Central memory CD4-positive, alpha-beta T cell (primary cell): ENCODE data around the gene TMEM250.
"Not testable (repeated sequence)": the region's sequence is repeated elsewhere in the genome, so short reads cannot be mapped to it uniquely, and the experiment has no call there.

ENCODE experiments used
- DNase-seq: peaks from one replicate; pipeline ENCODE4 v3.0.0; 2022
- total RNA-seq, 3 experiments: gene quantifications; one replicate each; lab custom pipeline; 2026; lab: John Stamatoyannopoulos, UW

Gene TMEM250, protein sequence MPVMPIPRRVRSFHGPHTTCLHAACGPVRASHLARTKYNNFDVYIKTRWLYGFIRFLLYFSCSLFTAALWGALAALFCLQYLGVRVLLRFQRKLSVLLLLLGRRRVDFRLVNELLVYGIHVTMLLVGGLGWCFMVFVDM
- 34.0 to 105 (median 64.4) reads per million in 3 experiments for total RNA-seq

DNA sequence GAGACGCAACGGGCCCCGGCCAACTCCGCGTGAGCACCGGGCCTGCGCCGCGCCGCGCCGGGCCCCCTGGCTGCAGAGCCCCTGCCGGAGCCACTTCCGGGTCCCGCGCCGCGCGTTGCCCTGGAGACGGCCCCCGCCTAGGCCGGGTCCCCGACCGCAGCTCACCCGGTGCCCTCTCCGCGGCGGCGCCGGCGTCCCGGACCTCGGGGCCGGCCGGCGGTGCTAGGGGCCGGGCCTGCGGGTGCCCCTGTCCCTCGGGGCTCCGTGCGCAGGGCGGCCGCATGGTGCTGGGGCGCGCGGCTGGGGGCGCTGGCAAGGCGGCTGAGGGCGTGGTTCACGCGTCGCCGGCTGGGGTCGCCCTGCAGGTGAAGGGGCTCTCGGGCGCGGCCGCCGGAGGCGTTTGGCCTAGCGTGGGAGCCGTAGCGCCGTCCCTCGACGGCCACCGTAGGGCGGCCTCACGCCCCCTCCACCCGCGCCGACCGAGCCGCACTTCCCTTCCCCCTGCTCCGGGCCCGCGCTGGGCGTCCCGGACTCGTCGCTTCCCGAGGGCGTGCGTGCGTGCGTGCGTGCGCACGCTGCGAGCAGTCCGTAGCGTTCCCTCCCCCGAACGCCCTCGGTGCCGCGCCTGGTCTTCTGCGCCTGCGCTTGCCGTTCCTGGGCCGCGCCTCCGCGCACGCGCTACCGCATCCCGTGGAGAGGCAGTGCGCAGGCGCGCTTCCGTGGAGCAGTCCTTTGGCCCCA, at the start of gene TMEM250:
TSS of gene TMEM250 (minus strand) at position 556 of the 741 bp plus-strand sequence. CDS start 1,975 bp downstream, outside the sequence.
- DNase-seq, result peak; percentile 96

DNA sequence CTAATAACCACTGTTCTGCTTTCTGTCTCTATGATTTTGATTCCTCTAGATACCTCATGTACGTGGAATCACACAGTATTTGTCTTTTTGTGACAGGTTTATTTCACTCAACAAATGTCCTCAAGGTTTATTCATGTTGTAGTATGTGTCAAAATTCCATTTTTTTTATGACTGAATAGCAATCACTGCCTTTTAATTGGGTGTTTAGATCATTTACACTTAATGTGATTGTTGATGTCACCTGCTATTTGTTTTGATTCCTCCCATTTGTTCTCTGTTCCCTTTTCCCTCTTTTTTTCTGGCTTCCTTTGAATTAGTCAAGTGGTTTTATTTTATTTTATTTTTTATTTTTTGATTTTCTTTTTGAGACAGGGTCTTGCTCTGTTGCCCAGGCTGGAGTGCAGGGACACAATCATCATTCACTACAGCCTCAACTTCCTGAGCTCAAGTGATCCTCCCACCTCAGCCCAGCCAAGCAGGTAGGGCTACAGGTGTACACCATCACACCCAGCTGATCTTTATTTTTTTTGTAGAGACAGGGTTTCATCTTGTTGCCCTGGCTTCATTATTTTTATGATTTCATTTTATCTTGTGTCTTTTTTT, 44.7 kb upstream of the TMEM250 start:
- DNase-seq, result no peak

DNA sequence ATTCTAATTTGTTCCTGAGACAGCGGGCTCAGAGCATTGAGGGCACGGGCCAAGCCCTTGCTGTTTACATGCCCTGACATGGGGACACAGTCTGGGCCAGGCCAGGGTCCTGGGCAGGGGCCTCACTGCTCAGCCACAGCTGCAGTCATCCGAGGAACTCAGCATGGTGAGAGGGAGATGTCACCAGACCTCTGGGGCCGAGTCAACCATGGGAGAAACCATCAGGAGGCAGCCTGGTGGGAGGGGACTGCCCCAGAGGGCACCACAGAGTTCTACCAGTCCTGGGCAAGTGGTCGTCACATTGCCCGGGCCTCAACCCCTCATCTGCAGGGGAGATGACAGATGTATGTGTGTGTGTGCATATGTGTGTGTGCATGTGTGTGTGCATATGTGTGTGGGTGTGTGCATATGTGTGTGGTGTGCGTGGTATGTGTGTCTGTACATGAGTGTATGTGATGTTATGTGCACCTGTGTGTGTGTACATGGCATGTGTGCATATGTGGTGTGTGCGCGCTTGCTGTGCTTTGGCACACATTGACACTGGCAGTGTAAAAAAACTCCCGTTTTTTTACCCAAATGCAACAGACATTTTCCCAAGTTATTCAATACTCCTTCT, 42.4 kb upstream of the TMEM250 start:
- no peak for DNase-seq

DNA sequence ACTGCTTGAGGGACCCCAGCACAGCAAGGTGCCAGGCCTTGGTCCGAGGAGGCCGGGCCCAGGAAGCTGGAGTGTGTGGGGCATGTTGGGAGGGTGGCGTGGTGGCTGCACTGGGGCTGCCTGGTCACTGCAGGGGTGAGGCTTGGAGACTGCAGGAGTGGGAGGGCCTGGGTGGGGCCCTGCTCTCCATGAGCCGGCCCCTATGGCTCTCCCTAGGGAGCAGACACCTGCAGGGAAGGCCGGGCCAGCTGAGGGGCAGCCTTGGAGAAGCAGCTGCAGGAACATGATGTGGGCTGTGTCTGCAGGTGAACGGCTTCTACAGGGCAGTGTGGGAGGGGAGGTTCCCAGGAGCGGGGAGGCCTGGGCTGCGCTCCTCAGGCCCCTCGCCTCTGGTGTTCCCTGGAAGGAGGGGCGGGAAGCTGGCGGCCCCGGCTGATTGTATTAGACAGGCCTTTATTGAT, 41.7 kb upstream of the TMEM250 start:
- DNase-seq, result no peak

DNA sequence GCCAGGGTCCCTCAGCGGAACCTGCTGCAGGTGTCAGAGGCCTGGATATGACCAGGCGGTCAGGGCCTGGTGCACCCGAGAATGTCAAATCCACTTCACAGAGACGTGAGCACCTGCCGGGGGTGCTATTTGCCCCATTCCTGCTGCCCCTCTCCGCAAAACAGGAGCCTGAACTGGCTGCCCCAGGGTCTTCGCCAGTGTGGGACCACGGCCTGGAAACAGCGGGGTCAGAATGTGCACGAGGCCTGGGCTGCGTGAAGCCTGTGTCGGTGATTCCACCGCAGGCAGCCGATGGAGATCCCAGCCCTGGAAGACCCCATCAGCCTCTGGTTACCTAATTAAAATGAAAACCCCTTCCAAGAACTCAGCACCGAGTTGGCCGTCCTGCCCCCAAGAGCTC, 41.2 kb upstream of the TMEM250 start:
- DNase-seq, result no peak

DNA sequence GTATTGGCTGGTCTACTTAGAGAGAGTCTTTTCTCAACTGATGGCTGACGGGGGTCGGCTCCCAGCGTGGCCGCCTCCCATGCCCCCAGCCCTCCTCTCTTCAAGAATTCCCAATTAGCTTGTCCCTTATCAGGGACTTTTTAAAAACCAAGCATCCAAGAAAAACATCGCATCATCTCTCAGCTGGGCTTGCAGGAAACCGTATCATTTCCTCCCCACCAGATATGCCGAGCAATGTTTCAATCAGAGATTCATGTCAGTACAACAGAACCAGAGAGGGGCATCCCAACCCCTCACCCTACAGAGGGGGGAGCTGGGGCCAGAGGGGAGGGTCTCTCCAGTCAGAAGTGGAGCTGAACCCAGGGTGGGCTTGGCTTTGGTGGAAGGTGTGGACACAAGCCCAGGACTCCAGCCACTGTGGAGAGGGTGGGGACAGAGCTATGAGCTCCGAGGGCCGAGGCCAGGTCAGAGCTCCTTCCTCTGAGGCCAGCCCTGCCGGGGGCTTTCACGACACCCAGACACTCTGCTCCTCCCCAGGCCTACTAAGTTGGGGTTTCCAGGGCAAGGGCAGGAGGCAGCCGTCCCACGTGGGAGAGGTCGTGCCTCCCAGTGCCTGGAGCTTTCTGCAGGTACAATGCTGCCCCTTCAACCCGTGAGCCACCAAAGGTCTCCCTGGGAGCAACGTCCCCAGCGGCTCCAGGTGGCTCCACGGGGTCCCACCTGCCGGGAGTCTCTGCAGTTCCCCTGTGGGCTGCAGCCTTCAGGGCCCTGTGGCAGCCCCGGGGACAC, 39.0 kb upstream of the TMEM250 start:
- DNase-seq, result no peak

DNA sequence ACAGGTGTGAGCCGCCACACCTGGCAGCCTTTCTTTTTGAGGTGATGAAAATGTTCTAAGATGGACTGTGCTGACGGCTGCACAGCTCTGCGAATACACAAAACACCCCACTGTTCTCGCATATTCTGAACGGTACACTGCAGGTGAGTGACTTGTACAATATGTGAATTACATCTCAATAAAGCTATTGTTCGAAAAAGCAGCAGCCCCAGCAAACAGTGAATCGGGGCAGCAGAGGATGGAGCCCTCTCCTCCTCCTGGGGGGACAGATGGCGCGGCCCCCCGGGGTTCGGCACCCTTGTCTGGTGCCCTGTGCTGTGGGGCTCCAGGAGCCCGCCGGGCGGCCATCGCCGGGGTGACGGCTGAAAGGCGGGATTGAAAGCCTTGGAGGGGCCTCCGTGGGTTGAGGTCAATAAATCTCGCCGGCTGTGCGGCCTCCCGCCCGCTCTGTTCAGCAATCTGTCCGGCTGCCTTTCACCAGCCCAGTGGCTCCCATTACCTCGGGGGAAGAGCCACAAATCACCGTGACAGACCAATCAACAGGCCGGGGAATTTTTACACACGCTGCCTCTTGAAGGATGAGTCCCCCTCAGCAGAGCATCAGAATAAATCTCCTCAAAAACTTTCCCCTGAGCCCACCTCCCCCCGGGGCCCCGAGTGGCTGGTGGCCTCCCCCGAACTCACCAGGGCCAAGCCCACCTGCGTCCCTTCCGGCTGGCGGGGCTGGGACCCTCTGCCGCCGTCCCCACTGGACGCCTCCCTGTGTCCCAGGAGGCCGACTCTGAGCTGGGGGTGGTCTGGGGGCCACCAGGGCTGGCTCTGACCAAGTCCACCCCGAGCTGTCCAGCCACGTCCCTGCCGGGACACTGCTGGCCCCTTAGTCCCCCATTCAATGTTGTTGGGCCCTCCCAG, 37.8 kb upstream of the TMEM250 start:
- no peak for DNase-seq

DNA sequence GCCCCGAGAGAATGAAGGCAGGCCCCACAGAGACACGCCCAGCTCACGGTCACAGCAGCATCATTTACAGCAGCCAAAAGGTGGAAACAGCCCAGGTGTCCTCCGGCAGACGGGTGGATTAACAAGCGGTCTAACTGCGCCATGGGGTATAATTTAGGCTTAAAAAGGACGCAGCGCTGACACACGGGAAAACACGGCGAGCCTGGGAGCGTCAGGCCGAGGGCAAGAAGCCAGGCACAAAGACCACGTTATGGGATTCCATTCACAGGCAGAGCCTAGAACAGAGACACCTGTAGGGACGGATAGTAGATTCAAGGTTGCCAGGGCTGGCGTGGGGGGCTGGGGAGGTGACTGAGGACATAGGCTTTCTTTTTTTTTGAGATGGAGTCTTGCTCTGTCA, 36.9 kb upstream of the TMEM250 start:
- no peak for DNase-seq

DNA sequence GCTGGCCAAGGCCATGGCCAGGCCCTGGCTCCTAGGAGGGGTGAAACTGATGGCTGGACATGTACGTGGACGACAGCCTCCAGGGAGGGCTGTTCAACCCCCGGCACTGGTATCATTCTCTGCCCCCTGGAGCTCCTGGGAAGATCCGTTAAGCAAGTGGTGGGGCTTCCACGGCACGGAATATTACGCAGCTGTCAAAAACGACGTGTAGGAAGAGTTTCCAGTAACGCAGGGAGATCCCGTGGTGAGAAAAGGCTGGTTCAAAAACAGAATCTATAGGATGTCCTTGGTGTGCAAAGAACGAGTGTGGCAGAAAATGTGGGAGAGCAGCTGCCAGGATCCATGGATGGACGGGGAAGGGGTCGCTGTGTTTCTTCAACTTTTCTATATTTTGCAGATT, 36.3 kb upstream of the TMEM250 start:
- no peak for DNase-seq

DNA sequence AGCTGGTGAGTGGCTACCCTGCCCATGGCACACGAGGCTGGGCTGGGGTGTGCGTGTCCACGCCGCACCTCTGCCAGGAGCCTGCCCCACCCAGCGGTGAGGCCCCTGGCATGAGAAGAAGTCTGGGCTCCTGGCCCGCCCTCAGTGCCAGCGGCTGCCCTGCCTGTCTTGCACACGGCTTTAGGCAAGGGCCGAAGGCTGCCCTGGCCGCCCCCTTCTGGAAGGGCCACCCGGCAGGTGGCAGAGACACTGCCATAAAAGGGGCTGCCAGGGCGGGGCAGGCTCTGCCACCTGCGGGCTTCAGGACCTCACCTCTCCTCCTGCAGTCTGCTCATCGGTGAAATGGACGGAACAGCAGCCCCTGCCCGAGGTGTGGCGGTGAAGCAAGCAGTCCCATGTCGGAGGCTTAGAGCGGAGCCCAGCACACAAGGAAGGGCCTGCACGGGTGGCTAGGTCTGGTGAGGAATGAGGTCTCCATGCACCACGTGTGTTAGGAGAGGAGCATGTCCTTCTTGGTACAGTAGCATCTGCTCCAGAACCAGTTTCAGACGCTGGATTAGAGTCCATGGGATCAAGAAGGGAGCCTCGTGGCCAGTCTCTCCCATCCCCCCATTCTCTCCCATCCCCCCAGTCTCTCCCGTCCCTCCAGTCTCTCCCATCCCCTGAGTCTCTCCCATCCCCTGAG, 34.8 kb upstream of the TMEM250 start:
- no peak for DNase-seq

DNA sequence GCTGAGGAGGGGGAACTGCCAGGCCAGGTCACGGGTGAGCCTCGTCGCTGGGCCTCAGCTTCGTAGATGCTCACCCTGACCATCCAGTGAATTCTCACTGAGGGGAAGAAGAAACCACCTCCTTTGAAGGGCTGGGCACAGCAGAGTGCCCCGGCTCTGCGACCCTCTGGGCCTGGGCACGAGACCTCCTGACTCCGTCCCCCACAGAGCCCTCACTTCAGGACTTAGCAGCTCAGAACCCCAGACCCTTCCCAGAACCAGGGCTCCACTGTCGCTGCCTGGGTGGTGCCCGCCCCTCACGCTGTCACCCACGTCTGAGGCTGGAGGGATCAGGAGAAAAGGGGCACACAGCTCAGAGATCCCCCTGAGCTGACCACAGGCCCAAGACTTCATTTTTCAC, 34.3 kb upstream of the TMEM250 start:
- DNase-seq, result no peak

DNA sequence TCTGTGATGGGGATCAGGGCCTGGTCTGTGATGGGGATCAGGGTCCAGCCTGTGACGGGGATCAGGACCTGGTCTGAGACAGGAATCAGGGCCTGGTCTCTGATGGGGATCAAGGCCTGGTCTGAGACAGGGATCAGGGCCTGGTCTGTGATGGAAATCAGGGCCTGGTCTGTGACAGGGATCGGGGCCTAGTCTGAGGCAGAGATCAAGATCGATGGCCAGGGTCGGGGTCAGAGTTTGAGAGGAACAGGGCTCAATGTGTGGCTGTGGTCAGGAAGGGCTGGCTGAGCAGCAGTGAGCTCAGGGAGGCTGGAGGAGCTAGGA, 33.8 kb upstream of the TMEM250 start:
- DNase-seq, result no peak

DNA sequence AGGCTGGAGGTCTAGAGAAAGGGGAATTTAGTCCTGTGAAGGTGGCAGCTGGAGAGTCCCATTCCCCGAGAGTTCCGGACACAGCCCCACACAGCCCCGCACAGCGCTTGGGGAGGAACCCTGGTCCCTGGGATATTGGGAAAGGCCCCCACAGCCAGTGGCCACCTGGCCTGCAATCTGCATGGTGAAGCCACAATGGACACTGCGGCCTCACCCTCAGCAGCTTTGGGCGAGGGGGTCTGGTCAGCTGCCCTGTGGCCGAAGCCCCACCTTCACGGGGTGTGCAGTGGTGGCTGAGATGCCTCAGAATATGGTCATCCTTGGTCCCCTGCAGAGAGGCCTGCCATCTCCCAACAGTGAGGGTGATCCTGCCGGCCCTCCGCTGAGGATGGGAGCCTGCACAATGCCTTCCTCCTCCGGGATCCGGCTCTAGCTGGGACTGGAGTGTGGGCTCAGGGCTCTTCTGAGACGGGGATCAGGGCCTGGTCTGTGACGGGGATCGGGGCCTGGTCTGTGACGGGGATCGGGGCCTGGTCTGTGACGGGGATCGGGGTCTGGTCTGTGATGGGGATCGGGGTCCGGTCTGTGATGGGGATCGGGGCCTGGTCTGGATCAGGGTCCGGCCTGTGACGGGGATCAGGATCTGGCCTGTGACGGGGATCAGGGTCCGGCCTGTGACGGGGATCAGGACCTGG, 33.3 kb upstream of the TMEM250 start:
- no peak for DNase-seq

DNA sequence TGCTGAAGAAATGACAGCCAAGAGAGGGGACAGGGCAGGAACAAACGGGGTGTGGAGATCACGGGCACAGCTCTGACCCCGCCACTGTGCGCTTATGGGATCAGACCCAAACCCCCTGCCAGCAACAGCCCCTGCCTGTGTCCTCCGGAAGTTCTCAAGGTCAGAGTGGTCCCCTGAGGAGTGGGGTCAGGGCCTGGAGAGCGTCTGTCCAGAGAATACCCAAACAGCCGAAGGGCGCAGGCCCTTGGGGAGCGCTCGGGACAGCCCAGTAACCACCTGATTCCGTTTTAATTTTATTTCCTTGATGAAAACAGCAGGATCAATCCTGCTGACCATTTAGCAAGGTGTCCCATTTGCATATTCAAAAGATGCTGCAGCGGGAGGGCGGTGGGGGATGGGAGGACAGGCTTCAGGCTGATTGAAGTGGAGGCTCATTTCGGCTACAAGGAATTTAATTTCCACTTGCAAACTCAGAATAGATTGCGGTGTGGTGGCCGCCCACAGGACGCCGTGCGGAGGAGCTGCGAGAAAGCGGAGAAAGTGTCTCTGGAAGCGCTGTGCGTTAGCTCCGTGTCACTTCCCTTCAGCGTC, 32.6 kb upstream of the TMEM250 start:
- DNase-seq, result no peak

DNA sequence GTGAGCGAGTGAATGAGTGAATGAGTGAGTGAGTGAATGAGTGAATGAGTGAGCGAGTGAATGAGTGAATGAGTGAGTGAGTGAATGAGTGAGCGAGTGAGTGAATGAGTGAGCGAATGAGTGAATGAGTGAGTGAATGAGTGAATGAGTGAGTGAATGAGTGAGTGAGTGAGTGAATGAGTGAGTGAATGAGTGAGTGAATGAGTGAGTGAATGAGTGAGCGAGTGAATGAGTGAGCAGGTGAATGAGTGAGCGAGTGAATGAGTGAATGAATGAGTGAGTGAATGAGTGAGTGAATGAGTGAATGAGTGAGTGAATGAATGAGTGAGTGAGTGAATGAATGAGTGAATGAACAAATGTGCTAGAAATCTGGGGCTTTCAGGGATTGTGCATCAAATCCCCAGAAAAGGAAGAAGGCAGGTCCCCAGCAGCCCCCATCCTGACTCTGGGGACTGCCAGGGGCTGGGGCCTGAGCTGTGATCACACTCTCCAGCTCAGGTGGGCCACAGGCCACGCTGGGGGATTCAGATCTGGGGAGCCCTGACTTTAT, 32.1 kb upstream of the TMEM250 start:
- DNase-seq, result not testable (repeated sequence)

DNA sequence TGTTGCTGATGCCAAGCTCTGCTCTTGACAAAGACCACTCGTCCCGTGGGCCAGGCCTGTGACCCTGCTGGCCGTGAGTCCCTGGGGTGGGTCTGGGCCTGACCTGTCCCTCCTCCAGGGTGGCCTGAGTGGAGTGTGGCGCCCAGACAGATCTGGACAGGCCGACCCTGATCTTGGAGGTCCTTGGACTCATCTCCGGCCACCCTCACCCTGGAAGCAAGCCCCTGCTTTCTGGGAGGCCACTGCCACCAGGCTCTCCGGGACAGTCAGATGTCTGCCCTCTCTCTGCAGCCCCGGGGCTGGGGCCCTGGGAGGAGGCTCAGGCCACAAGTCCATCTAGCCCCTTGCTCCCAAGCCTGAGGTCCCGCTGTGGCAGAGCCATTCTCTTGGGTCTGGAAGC, 31.2 kb upstream of the TMEM250 start:
- no peak for DNase-seq

DNA sequence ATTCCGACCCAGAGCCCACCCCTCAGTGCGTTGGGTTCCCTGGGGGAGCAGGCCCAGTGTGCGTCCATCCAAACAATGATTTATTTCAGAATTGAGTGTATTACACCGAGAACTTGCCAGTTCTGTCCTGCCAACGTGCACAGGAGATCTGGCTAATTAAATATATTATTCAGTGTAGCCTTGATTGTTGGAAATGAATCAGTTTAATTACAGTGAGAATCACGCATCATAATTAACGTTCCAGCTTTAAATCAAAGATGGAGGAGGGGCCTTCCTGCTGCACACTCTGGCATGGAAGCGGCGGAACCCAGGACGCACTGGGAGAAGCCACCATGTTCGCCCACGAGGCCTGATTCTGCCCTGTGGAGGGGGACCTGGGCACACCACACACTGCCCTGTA, 30.7 kb upstream of the TMEM250 start:
- no peak for DNase-seq

DNA sequence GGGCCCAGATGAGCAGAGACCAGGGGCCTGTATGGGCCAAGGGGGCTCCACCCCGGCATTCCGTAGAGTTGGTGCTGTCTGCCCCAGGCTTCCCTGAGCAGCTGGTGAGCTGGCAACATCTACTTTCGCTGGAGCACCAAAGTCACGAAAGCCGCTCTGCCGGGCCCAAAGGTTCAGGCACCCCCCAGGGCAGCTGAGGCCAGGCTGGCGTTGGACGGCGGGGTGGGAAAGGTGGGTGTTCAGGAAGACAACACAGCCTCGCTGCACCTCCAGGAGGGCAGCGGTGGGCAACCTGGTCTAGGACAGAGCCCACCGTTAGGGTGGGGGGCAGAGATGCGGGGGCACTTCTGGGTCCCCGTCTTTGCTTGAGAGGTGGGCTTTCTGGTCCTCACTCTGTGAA, 30.1 kb upstream of the TMEM250 start:
- DNase-seq, result no peak

DNA sequence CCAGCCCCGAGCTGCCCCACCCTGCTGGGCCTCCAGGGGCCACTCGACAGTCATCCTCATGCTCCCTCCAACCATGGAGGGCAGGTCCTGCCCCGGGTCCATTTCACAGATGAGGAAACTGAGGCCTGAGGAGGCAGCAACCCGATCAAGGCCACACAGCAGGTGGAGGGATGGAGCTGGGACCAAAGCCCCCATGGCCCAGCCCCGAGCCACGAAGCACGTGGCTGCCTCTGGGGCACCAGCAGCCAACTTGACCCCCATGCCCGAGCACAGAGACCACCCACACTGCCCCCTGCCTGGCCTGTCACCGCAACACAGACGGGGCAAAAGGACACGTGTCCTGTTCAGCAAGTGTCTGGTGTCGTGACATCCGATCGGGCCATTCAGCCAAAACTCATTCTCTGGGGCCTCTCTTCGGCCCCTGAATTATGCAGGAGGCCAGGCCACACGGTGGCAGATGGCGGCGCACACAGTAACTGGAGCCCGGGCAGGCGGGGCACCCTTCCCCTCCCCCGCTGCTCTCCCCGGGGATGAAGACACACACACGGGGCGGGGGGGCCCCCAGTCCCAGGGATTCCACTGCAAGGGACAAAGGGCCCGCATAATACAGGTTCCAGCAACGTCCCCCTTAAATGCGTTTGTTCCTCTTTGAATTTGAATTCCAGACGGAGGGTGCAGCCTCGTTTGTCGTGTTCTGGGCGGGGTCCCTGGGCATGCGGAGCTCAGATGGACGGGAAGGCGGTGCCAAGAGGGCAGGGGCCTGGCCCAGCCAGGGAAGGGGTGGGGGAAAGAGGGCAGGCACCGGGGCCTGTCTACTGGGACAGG, 29.4 kb upstream of the TMEM250 start:
- no peak for DNase-seq
